ENCODE results near the gene PDE8B. TPM values are rescaled to one million over a fixed set of nuclear protein-coding genes. Genes with fewer than 3 reads are reported as not detected.

Gene PDE8B
- total and polyA plus RNA-seq, 9 donors: 0.73 to 26.7 (median 6.4) TPM

DNA sequence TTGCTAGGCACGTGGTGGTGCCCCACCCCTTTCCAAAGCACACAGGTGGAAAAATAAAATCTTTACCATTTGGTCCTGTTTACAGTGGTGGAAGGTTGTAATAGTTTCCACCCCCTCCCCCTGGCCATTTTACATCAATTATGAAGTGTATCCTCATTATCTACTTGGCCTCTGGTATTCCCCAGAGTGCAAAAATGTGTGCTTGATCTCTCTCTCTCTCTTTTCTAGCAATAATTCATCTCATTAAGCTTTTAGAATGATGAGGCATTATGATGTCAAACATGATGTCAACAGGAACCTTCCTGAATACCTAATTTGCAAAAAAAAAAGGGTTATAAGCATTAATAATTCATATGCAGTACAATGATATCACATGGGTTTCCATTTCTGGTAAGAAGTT is 3.1 kb downstream of the PDE8B start:
- WGBS, 3 donors: 83 to 89% (median 86%) methylated on average over 1 of the region's 1 CpG
- H3K27ac ChIP-seq: no peak overlapping the region
- no peaks in the 10 kb centered on the region for H3K9me3 ChIP-seq
- H3K36me3 ChIP-seq: no peaks in the 10 kb centered on the region
- H3K27me3 ChIP-seq: no peaks in the 10 kb centered on the region
- TF ChIP-seq POLR2A (IDR thresholded peaks at IDR 0.05) (no peak), EP300 (IDR thresholded peaks at IDR 0.05) (no peak)
- TF ChIP-seq, protein P1, sequence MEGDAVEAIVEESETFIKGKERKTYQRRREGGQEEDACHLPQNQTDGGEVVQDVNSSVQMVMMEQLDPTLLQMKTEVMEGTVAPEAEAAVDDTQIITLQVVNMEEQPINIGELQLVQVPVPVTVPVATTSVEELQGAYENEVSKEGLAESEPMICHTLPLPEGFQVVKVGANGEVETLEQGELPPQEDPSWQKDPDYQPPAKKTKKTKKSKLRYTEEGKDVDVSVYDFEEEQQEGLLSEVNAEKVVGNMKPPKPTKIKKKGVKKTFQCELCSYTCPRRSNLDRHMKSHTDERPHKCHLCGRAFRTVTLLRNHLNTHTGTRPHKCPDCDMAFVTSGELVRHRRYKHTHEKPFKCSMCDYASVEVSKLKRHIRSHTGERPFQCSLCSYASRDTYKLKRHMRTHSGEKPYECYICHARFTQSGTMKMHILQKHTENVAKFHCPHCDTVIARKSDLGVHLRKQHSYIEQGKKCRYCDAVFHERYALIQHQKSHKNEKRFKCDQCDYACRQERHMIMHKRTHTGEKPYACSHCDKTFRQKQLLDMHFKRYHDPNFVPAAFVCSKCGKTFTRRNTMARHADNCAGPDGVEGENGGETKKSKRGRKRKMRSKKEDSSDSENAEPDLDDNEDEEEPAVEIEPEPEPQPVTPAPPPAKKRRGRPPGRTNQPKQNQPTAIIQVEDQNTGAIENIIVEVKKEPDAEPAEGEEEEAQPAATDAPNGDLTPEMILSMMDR (IDR thresholded peaks at IDR 0.05): no peak
- intact Hi-C loops (cut with DNase I): loop anchor here in 1 of 4 donors (1.0 kb wide), 1 partner anchor 224 kb away; no protein-coding TSS in a partner anchor
- peaks cover 2% of the 10 kb centered on the region for H3K4me1 ChIP-seq (ENCODE audit: insufficient read depth)
- DNase-seq: no peak
- H3K4me3 ChIP-seq: no peak overlapping the region

DNA sequence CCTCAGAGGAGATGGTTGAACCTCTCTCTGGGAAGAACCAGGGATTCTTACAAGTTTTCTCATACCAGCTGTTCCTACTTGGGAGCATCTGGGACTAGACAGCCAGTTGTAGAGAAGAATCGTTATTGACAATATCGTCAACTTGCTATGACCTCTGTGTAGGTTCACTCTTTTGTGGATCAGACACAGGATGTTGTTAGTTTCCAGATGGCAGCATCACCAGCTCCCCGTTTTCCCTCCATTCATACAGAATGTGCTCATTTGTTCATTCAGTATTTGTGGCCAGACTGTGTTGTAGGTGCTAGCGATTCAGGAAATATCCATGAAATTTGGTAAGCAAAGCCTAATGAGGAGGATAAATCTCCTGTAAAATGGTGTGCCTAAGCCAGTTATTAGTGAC is 3.7 kb downstream of the PDE8B start:
- Histone ChIP-seq H3K27me3 (no peaks in the 10 kb centered on the region), H3K4me1 (ENCODE audit: insufficient read depth) (peaks cover 2% of the 10 kb centered on the region), H3K36me3 (no peaks in the 10 kb centered on the region), H3K27ac (no peak overlapping the region), H3K4me3 (no peak overlapping the region), H3K9me3 (no peaks in the 10 kb centered on the region)
- 67 to 75% (median 74%) methylated on average over 4 of the region's 4 CpGs for WGBS, 3 donors
- no peak for DNase-seq
- intact Hi-C loops (cut with DNase I): no loop called here
- TF ChIP-seq EP300 (IDR thresholded peaks at IDR 0.05): no peak

DNA sequence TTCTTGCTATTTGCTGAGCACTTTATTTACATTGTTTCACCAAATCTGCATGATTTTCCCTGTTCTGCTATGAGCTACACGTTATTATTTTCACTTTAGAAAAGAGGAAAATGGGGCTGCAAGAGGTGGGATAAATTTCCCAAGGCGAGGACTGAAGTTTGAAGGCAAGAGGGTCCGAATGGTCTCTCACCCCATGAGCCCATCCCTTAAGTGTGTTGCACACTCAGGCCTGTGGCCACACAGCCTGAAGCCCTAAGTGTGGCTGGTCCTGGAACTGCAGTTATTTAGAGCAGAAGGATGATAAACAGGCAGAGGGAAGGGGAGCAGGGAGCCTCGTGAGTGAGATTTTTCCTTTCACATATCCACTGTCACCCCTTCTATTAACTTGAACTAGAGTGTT is 7.8 kb downstream of the PDE8B start:
- intact Hi-C loops (cut with DNase I): no loop called here
- no peak for DNase-seq
- Histone ChIP-seq H3K4me3 (no peak overlapping the region), H3K36me3 (no peaks in the 10 kb centered on the region), H3K27me3 (no peaks in the 10 kb centered on the region), H3K4me1 (ENCODE audit: insufficient read depth) (no peaks in the 10 kb centered on the region), H3K9me3 (no peaks in the 10 kb centered on the region), H3K27ac (no peak overlapping the region)
- TF ChIP-seq POLR2A (IDR thresholded peaks at IDR 0.05) (no peak), EP300 (IDR thresholded peaks at IDR 0.05) (no peak)
- TF ChIP-seq, protein P1 (IDR thresholded peaks at IDR 0.05): no peak
- WGBS, 3 donors: 59 to 73% (median 62%) methylated on average over 4 of the region's 4 CpGs

DNA sequence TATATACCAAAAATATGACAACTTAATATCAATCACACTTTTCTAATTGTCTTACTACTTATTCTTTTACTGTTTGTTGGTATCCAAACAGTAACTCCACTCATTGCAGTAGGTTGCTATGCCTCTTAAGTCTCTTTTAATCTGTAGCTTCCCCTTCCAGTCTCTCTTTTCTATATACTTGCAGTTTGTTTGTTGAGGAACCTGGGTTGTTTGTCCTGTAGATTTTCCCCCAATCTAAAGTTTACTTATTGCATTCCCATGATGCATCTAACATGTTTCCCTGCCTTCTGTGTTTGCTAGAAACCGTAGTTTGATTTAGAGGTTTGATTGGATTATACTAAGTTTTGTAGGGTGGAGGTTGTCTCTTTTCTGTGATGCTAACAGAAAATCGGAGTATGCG is 10.6 kb downstream of the PDE8B start:
- no peaks in the 10 kb centered on the region for H3K9me3 ChIP-seq
- H3K4me1 ChIP-seq (ENCODE audit: insufficient read depth): no peaks in the 10 kb centered on the region
- no peaks in the 10 kb centered on the region for H3K36me3 ChIP-seq
- intact Hi-C loops (cut with DNase I): no loop called here
- 82 to 88% (median 87%) methylated on average over 3 of the region's 3 CpGs for WGBS, 3 donors
- no peak overlapping the region for H3K27ac ChIP-seq
- DNase-seq: no peak
- no peaks in the 10 kb centered on the region for H3K27me3 ChIP-seq
- H3K4me3 ChIP-seq: no peak overlapping the region
- TF ChIP-seq EP300 (IDR thresholded peaks at IDR 0.05) (no peak), POLR2A (IDR thresholded peaks at IDR 0.05) (no peak)
- TF ChIP-seq, protein P1 (IDR thresholded peaks at IDR 0.05): no peak

DNA sequence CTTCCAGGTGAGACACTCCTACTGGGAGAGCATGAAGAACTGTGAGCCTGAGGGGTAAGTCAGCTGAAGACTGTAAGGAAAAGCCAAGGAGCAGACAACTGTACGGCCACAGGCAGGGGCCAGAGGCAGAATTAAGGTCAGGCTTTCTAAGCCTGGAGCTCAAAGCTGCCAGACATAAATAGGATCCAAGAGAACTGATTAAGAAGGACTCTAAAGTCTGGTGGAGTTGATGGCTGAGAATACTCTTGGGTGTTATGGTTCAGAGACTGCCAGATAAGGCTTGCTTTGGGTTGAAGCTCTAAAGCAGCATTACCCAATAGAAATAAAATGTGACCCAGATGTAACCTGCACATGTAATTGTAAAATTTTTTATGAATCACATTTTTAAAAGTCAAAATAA is 12.2 kb downstream of the PDE8B start:
- Histone ChIP-seq H3K27ac (no peak overlapping the region), H3K4me3 (no peak overlapping the region), H3K27me3 (no peaks in the 10 kb centered on the region), H3K36me3 (no peaks in the 10 kb centered on the region), H3K9me3 (no peaks in the 10 kb centered on the region), H3K4me1 (ENCODE audit: insufficient read depth) (no peaks in the 10 kb centered on the region)
- no peak for DNase-seq
- TF ChIP-seq, protein P1 (IDR thresholded peaks at IDR 0.05): no peak
- TF ChIP-seq EP300 (IDR thresholded peaks at IDR 0.05): no peak
- no peak for TF ChIP-seq POLR2A (IDR thresholded peaks at IDR 0.05)
- WGBS, 3 donors: 83 to 88% (median 84%) methylated on average over 1 of the region's 1 CpG
- intact Hi-C loops (cut with DNase I): no loop called here

Measured in ovary (tissue), 9 donors.